IMR-90 (cell line): ENCODE measurements around the gene RPS28. TPM values are rescaled to one million over a fixed set of nuclear protein-coding genes. Genes with fewer than 3 reads are reported as not detected.

Source experiments
- ATAC-seq: fragments of 200-7000 bp; cut with Tn5 transposase; 2 replicates; pipeline ENCODE4 v1.9.1; 2020; ENCODE audit warnings: low read depth, mild to moderate bottlenecking, moderate library complexity
- BruUV-seq: library from RNA; stranded (reverse); fragments of 400-500 nt; replicated peaks from 2 replicates; lab custom pipeline; 2021; lab: Mats Ljungman, UMichigan
- CTCF ChIA-PET: fragments of 300-600 bp; formaldehyde crosslinking; extraction: SDS; loops from one replicate; lab custom pipeline; 2021; ENCODE audit warnings: antibody characterized with exemption; lab: Yijun Ruan, JAX
- POLR2A ChIA-PET: fragments of 300-600 bp; sonication (Branson Sonifier 250); formaldehyde crosslinking; loops from one replicate; lab custom pipeline; 2022; ENCODE audit warnings: antibody characterized with exemption; ENCODE audit not compliant: unreplicated experiment; lab: Charles Lee
- DNase-seq: peaks from one replicate; pipeline ENCODE4 v3.0.0; 2013
- H2AFZ ChIP-seq: replicated peaks from 2 replicates; pipeline ENCODE3; 2013; ENCODE audit warnings: low read length, mild to moderate bottlenecking; ENCODE audit not compliant: poor library complexity
- H2AK5ac ChIP-seq: 2 replicates; pipeline ENCODE4 v1.6.1; 2013; ENCODE audit warnings: low read depth, low read length, inconsistent platforms
- H2AK9ac ChIP-seq: replicated peaks from 2 replicates; pipeline ENCODE3; 2013; ENCODE audit warnings: mild to moderate bottlenecking, low read depth, low read length, moderate library complexity; ENCODE audit not compliant: poor library complexity
- H2BK120ac ChIP-seq: 2 replicates; pipeline ENCODE4 v1.6.1; 2013; ENCODE audit warnings: low read depth, low read length, inconsistent platforms
- H2BK15ac ChIP-seq: 3 replicates; pipeline ENCODE4 v1.6.1; 2013; ENCODE audit warnings: low read depth, low read length, inconsistent platforms
- H2BK20ac ChIP-seq: 2 replicates; pipeline ENCODE4 v1.6.1; 2013; ENCODE audit warnings: low read depth, mild to moderate bottlenecking, inconsistent platforms, low read length, moderate library complexity
- H2BK5ac ChIP-seq: 2 replicates; pipeline ENCODE4 v1.6.1; 2013; ENCODE audit warnings: mild to moderate bottlenecking, low read depth, low read length, inconsistent platforms; ENCODE audit not compliant: poor library complexity, severe bottlenecking
- H3K14ac ChIP-seq: replicated peaks from 2 replicates; pipeline ENCODE4 v1.6.1; 2013; ENCODE audit warnings: low read depth, low read length, inconsistent platforms
- H3K18ac ChIP-seq: 2 replicates; pipeline ENCODE4 v1.6.1; 2013; ENCODE audit warnings: low read depth, low read length, control low read depth
- H3K23ac ChIP-seq: 2 replicates; pipeline ENCODE4 v1.6.1; 2013; ENCODE audit warnings: low read depth, low read length, inconsistent platforms
- H3K27ac ChIP-seq: 2 replicates; pipeline ENCODE4 v1.5.1; 2013; ENCODE audit warnings: mild to moderate bottlenecking, control low read depth, low read length; ENCODE audit not compliant: insufficient read depth
- H3K27me3 ChIP-seq: 2 replicates; pipeline ENCODE4 v1.6.1; 2013; ENCODE audit warnings: low read length; ENCODE audit not compliant: control insufficient read depth, insufficient read depth
- H3K36me3 ChIP-seq: 2 replicates; pipeline ENCODE4 v1.6.1; 2013; ENCODE audit warnings: low read length, mixed read lengths; ENCODE audit not compliant: control insufficient read depth, insufficient read depth
- H3K4ac ChIP-seq: 2 replicates; pipeline ENCODE4 v1.6.1; 2013; ENCODE audit warnings: low read depth, low read length, inconsistent platforms
- H3K4me1 ChIP-seq: 2 replicates; pipeline ENCODE4 v1.6.1; 2013; ENCODE audit warnings: low read length, mixed read lengths; ENCODE audit not compliant: control insufficient read depth, insufficient read depth
- H3K4me2 ChIP-seq: 2 replicates; pipeline ENCODE4 v1.6.1; 2013; ENCODE audit warnings: low read depth, mild to moderate bottlenecking, control low read depth, low read length, moderate library complexity
- H3K4me3 ChIP-seq: 2 replicates; pipeline ENCODE4 v1.5.1; 2013; ENCODE audit warnings: low read depth, mild to moderate bottlenecking, control low read depth, low read length, moderate library complexity; ENCODE audit not compliant: insufficient read depth
- H3K56ac ChIP-seq: 2 replicates; pipeline ENCODE4 v1.6.1; 2013; ENCODE audit warnings: low read length, inconsistent platforms; ENCODE audit not compliant: insufficient read depth; ENCODE audit errors: extremely low read depth
- H3K79me1 ChIP-seq, 2 experiments: 2 replicates each; pipeline ENCODE4 v1.6.1; 2013; ENCODE audit warnings: low read length in 2 of 2, inconsistent platforms in 1 of 2, low read depth in 1 of 2
- H3K9ac ChIP-seq: 2 replicates; pipeline ENCODE4 v1.6.1; 2013; ENCODE audit warnings: low read depth, low read length, control low read depth
- H3K9me1 ChIP-seq: 2 replicates; pipeline ENCODE4 v1.6.1; 2013; ENCODE audit warnings: low read length, inconsistent platforms; ENCODE audit not compliant: insufficient read depth
- H3K9me3 ChIP-seq: 2 replicates; pipeline ENCODE4 v1.6.1; 2013; ENCODE audit warnings: low read length; ENCODE audit not compliant: control insufficient read depth, insufficient read depth
- H4K20me1 ChIP-seq: 2 replicates; pipeline ENCODE4 v1.6.1; 2013; ENCODE audit warnings: low read length, inconsistent platforms; ENCODE audit not compliant: insufficient read depth
- H4K5ac ChIP-seq: 2 replicates; pipeline ENCODE4 v1.6.1; 2013; ENCODE audit warnings: mild to moderate bottlenecking, low read depth, low read length, control low read depth
- H4K8ac ChIP-seq, 2 experiments: 2 replicates each; pipeline ENCODE4 v1.6.1; 2013; ENCODE audit warnings: low read depth in 2 of 2, low read length in 2 of 2, control low read depth in 1 of 2, inconsistent platforms in 1 of 2
- H4K91ac ChIP-seq: 2 replicates; pipeline ENCODE4 v1.6.1; 2013; ENCODE audit warnings: low read depth, low read length, inconsistent platforms; ENCODE audit not compliant: insufficient read depth
- BHLHE40 ChIP-seq: fragments of 150-350 bp; IDR thresholded peaks from 2 replicates; pipeline ENCODE4 v1.6.1; 2016; ENCODE audit warnings: mild to moderate bottlenecking, low read depth, low read length
- CEBPB ChIP-seq: IDR thresholded peaks from 2 replicates; pipeline ENCODE4 v1.6.1; 2012; ENCODE audit warnings: low read depth, low read length, improper control_type of control experiment
- ELK1 ChIP-seq: fragments of 150-350 bp; IDR thresholded peaks from 2 replicates; pipeline ENCODE4 v1.6.1; 2016; ENCODE audit warnings: low read depth, mild to moderate bottlenecking, low read length, moderate library complexity, borderline replicate concordance
- FOS ChIP-seq: fragments of 150-350 bp; IDR thresholded peaks from 2 replicates; pipeline ENCODE4 v1.6.1; 2016; ENCODE audit warnings: low read depth, low read length
- MAFK ChIP-seq: IDR thresholded peaks from 2 replicates; pipeline ENCODE4 v1.6.1; 2012; ENCODE audit warnings: low read depth, low read length, improper control_type of control experiment
- MAZ ChIP-seq: IDR thresholded peaks from 2 replicates; pipeline ENCODE4 v1.6.1; 2012; ENCODE audit warnings: low read depth, mild to moderate bottlenecking, low read length, improper control_type of control experiment, moderate library complexity, borderline replicate concordance
- MXI1 ChIP-seq: IDR thresholded peaks from 2 replicates; pipeline ENCODE4 v1.6.1; 2012; ENCODE audit warnings: low read depth, mild to moderate bottlenecking, low read length, moderate library complexity, borderline replicate concordance
- NFE2L2 ChIP-seq: fragments of 150-350 bp; IDR thresholded peaks from 2 replicates; pipeline ENCODE4 v1.6.1; 2016; ENCODE audit warnings: low read depth, mild to moderate bottlenecking, low read length
- POLR2A ChIP-seq: IDR thresholded peaks from 2 replicates; pipeline ENCODE4 v1.6.1; 2012; ENCODE audit warnings: mild to moderate bottlenecking, low read depth, low read length
- RAD21 ChIP-seq: IDR thresholded peaks from 2 replicates; pipeline ENCODE4 v1.6.1; 2012; ENCODE audit warnings: low read length, improper control_type of control experiment
- RCOR1 ChIP-seq: IDR thresholded peaks from 2 replicates; pipeline ENCODE4 v1.6.1; 2012; ENCODE audit warnings: mild to moderate bottlenecking, low read length, improper control_type of control experiment; ENCODE audit not compliant: insufficient replicate concordance
- RFX5 ChIP-seq: IDR thresholded peaks from 2 replicates; pipeline ENCODE4 v1.8.0; 2012; ENCODE audit warnings: low read depth, mild to moderate bottlenecking, low read length, moderate library complexity
- SMC3 ChIP-seq: fragments of 150-350 bp; IDR thresholded peaks from 2 replicates; pipeline ENCODE4 v1.6.1; 2016; ENCODE audit warnings: low read depth, mild to moderate bottlenecking, antibody characterized with exemption, low read length, moderate library complexity
- WGBS, 2 experiments: methylation state at CpG; one replicate each; pipeline versions ENCODE4 v1.1.5 to v1.1.7; 2013; ENCODE audit warnings: missing lambda C conversion rate in 2 of 2; ENCODE audit not compliant: insufficient read length in 1 of 2; ENCODE audit errors: extremely low coverage in 2 of 2; 5-methylcytosine and 5-hydroxymethylcytosine counted together
- dilution Hi-C: fragments of 300-500 bp; cut with HindIII; formaldehyde crosslinking; loops from one replicate; pipeline ENCODE4 v1.14.3; 2018; ENCODE audit warnings: low sequenced_read_pairs; ENCODE audit not compliant: unreplicated experiment
- in situ Hi-C: fragments of 300-500 bp; cut with MboI; formaldehyde crosslinking; loops from 3 replicates; pipeline ENCODE4 v1.14.3; 2019; ENCODE audit warnings: low sequenced_read_pairs, inconsistent platforms, mixed read lengths
- intact Hi-C: fragments of 100-400 bp; cut with micrococcal nuclease; formaldehyde crosslinking; loops from 2 replicates; pipeline ENCODE4 v1.10.0; 2022
- polyA plus RNA-seq, 3 experiments: library from polyadenylated mRNA; depleted of rRNA; stranded (reverse); fragments of >200 nt; gene quantifications; 2 replicates each; pipeline ENCODE4 v1.2.3, GENCODE V29; 2012; ENCODE audit warnings: low replicate concordance in 1 of 3
- total RNA-seq: library from RNA; depleted of rRNA; stranded (reverse); fragments of >200 nt; gene quantifications from 2 replicates; pipeline ENCODE4 v1.2.3, GENCODE V29; 2012
- TF ChIP-seq, protein P1 (sequence below): conservative IDR thresholded peaks from 2 replicates; pipeline ENCODE4 v1.5.1; 2012; ENCODE audit warnings: mild to moderate bottlenecking, low read depth, low read length, improper control_type of control experiment
- TF ChIP-seq, protein P2 (sequence below): fragments of 150-350 bp; IDR thresholded peaks from 2 replicates; pipeline ENCODE4 v1.6.1; 2017; ENCODE audit warnings: mild to moderate bottlenecking, antibody characterized with exemption, low read length, low read depth

RPS28 gene
- total and polyA plus RNA-seq, 2 of the 4 experiments (the other 2 are of a cell fraction), result 143 to 643 TPM

DNA sequence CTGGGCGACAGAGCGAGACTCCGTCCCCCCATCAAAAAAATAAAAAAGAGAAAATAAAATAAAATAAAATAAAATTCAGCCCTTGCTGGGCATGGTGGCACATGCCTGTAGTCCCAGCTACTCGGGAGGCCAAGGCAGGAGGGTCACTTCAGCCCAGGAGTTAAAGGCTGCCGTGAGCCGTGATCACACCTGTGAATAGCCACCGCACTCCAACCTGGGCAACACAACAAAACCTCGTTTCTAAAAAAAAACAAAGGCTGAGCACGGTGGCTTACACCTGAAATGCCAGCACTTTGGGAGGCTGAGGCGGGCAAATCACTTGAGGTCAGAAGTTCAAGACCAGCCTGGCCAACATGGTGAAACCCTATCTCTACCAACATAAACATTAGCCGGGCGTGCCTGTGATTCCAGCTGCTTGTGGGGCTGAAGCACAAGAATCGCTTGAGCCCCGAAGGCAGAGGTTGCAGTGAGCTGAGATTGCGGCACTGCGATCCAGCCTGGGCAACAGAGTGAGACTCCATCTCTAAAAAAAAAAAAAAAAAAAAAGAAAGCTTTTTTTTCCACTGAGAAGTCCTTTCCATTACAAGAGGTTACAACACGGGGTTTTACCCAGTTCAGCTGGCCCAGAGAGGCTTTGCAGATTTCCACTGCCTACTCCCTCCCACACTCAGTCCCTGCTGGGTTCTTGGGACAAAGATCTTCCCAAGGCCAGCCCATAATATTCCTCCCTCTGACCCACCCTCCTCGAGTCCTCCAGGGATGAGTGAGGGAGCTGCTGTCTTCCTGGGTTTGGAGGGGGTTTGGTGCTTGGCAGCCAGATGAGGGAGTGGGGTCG is 49.1 kb downstream of the RPS28 start:
- BruUV-seq, result no TSS peak
- H3K56ac ChIP-seq, result no peak overlapping the region
- peaks cover 25% of the 10 kb centered on the region for H3K36me3 ChIP-seq
- H2BK120ac ChIP-seq, result no peak overlapping the region
- H3K9me1 ChIP-seq, result peaks cover 16% of the 10 kb centered on the region
- no peak for ATAC-seq
- peak overlapping the region; percentile 13; the same call in 1 of the 2 replicates for H2AK5ac ChIP-seq
- no peak overlapping the region for H3K4me3 ChIP-seq
- intact Hi-C loops (no loop called here), dilution Hi-C loops (no loop called here), in situ Hi-C loops (no loop called here)
- H3K18ac ChIP-seq, result no peak overlapping the region
- no peak overlapping the region for H3K4me2 ChIP-seq
- H4K91ac ChIP-seq, result 0 out of 2 replicates have a peak overlapping the region, but pooled peaks have one; percentile 35
- H3K23ac ChIP-seq, result no peak overlapping the region
- no peak for DNase-seq
- H2BK15ac ChIP-seq, result no peak overlapping the region
- WGBS, 2 experiments, result 95% methylated on average over 4 of the region's 19 CpGs; no CpG with 5 or more reads in 1 of the 2 experiments
- H3K9ac ChIP-seq, result no peak overlapping the region
- peaks cover 20% of the 10 kb centered on the region for H3K4me1 ChIP-seq
- peaks cover 16% of the 10 kb centered on the region for H4K20me1 ChIP-seq
- no peak overlapping the region for H2AFZ ChIP-seq
- H3K9me3 ChIP-seq, result no peaks in the 10 kb centered on the region
- no peak overlapping the region for H2AK9ac ChIP-seq
- H2BK20ac ChIP-seq, result no peak overlapping the region
- H3K14ac ChIP-seq, result no peak overlapping the region
- peaks cover 8 to 40% of the 10 kb centered on the region in 2 experiments; a peak in 3 of 4 replicates for H3K79me1 ChIP-seq
- no peak overlapping the region for H2BK5ac ChIP-seq
- H4K8ac ChIP-seq, result no peak overlapping the region
- CTCF ChIA-PET, result no interaction called here
- H4K5ac ChIP-seq, result no peak overlapping the region
- H3K4ac ChIP-seq, result 0 out of 2 replicates have a peak overlapping the region, but pooled peaks have one; percentile 12
- POLR2A ChIA-PET, result no interaction called here
- no peaks in the 10 kb centered on the region for H3K27me3 ChIP-seq
- no peak overlapping the region for H3K27ac ChIP-seq
- TF ChIP-seq, protein P1, sequence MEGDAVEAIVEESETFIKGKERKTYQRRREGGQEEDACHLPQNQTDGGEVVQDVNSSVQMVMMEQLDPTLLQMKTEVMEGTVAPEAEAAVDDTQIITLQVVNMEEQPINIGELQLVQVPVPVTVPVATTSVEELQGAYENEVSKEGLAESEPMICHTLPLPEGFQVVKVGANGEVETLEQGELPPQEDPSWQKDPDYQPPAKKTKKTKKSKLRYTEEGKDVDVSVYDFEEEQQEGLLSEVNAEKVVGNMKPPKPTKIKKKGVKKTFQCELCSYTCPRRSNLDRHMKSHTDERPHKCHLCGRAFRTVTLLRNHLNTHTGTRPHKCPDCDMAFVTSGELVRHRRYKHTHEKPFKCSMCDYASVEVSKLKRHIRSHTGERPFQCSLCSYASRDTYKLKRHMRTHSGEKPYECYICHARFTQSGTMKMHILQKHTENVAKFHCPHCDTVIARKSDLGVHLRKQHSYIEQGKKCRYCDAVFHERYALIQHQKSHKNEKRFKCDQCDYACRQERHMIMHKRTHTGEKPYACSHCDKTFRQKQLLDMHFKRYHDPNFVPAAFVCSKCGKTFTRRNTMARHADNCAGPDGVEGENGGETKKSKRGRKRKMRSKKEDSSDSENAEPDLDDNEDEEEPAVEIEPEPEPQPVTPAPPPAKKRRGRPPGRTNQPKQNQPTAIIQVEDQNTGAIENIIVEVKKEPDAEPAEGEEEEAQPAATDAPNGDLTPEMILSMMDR, result no peak
- TF ChIP-seq MXI1 (no peak), BHLHE40 (no peak), ELK1 (no peak), SMC3 (no peak), RCOR1 (no peak), MAZ (no peak), POLR2A (no peak), RFX5 (no peak), NFE2L2 (no peak), RAD21 (no peak), FOS (no peak), CEBPB (no peak), MAFK (no peak)
- TF ChIP-seq, protein P2, sequence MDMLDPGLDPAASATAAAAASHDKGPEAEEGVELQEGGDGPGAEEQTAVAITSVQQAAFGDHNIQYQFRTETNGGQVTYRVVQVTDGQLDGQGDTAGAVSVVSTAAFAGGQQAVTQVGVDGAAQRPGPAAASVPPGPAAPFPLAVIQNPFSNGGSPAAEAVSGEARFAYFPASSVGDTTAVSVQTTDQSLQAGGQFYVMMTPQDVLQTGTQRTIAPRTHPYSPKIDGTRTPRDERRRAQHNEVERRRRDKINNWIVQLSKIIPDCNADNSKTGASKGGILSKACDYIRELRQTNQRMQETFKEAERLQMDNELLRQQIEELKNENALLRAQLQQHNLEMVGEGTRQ, result no peak
